B cell (primary cell): ENCODE results near the gene ZSCAN21. TPM values are rescaled to one million over a fixed set of nuclear protein-coding genes. Genes with fewer than 3 reads are reported as not detected.

Source experiments
- ATAC-seq: fragments of 200-7000 bp; cut with Tn5 transposase; one replicate; pipeline ENCODE4 v1.10.0; 2021; ENCODE audit warnings: low read depth, mild to moderate bottlenecking, moderate number of reproducible peaks, moderate library complexity
- CTCF ChIA-PET: fragments of 350-600 bp; sonication (Branson Sonifier 250); formaldehyde crosslinking; loops from one replicate; lab custom pipeline; 2021; ENCODE audit warnings: antibody characterized with exemption, inconsistent platforms; lab: Charles Lee
- POLR2A ChIA-PET: fragments of 350-600 bp; sonication (Branson Sonifier 250); formaldehyde crosslinking; loops from one replicate; lab custom pipeline; 2021; ENCODE audit warnings: antibody characterized with exemption; lab: Charles Lee
- DNase-seq: peaks from one replicate; pipeline ENCODE4 v3.0.0; 2013
- H2AFZ ChIP-seq: 2 replicates; pipeline ENCODE4 v1.6.1; 2012; ENCODE audit warnings: mild to moderate bottlenecking, low read depth, low read length; ENCODE audit not compliant: insufficient read depth, poor library complexity, severe bottlenecking
- H3K27ac ChIP-seq, 2 donors: 1 replicate in 1 of 2; 2 replicates in 1 of 2; pipeline ENCODE4 v1.5.1; 2012 to 2013; ENCODE audit warnings: low read length in 2 of 2, mild to moderate bottlenecking in 2 of 2, moderate library complexity in 1 of 2
- H3K27me3 ChIP-seq, 4 experiments: fragments of 200-600 bp in 1 of 4; sonication (generic) in 1 of 4; replicated peaks in 1 of 4; 1 replicate in 2 of 4; 2 replicates in 2 of 4; pipeline versions ENCODE4 v1.6.1 to v1.7.0; 2013 to 2016; ENCODE audit warnings: low read length in 3 of 4, mild to moderate bottlenecking in 2 of 4, mixed read lengths in 1 of 4, moderate library complexity in 1 of 4; ENCODE audit not compliant: insufficient read depth in 4 of 4, control insufficient read depth in 3 of 4; ENCODE audit errors: control extremely low read depth in 1 of 4
- H3K36me3 ChIP-seq, 2 experiments: replicated peaks in 1 of 2; 1 replicate in 1 of 2; 2 replicates in 1 of 2; pipeline versions ENCODE4 v1.6.1 to v1.7.1; 2013; ENCODE audit warnings: low read length in 1 of 2; ENCODE audit not compliant: insufficient read depth in 2 of 2, control insufficient read depth in 1 of 2; ENCODE audit errors: control extremely low read depth in 1 of 2, extremely low read depth in 1 of 2
- H3K4me1 ChIP-seq, 2 donors: fragments of 200-600 bp in 1 of 2; sonication (generic) in 1 of 2; 1 replicate in 1 of 2; 2 replicates in 1 of 2; pipeline versions ENCODE4 v1.5.1 to v1.6.1; 2013 to 2017; ENCODE audit warnings: low read length in 2 of 2; ENCODE audit not compliant: control insufficient read depth in 2 of 2, insufficient read depth in 2 of 2
- H3K4me2 ChIP-seq: replicated peaks from 2 replicates; pipeline ENCODE3; 2012; ENCODE audit warnings: mild to moderate bottlenecking, low read depth, low read length; ENCODE audit not compliant: poor library complexity, severe bottlenecking
- H3K4me3 ChIP-seq, 5 experiments: fragments of 200-600 bp in 1 of 5; sonication (generic) in 1 of 5; 1 replicate in 3 of 5; 2 replicates in 2 of 5; pipeline versions ENCODE4 v1.5.1 to v1.7.0; 2011 to 2016; ENCODE audit warnings: low read length in 4 of 5, mild to moderate bottlenecking in 4 of 5, low read depth in 2 of 5, control low read depth in 1 of 5, moderate library complexity in 1 of 5; ENCODE audit not compliant: insufficient read depth in 1 of 5; ENCODE audit errors: control extremely low read depth in 1 of 5, extremely low read depth in 1 of 5
- H3K79me2 ChIP-seq: fragments of 200-600 bp; sonication (generic); one replicate; pipeline ENCODE4 v1.6.0; 2016; ENCODE audit warnings: low read length; ENCODE audit not compliant: control insufficient read depth, insufficient read depth
- H3K9ac ChIP-seq: fragments of 200-600 bp; sonication (generic); 2 replicates; pipeline ENCODE4 v1.6.1; 2017; ENCODE audit warnings: mild to moderate bottlenecking, low read length, moderate library complexity
- H3K9me3 ChIP-seq, 3 donors: one replicate each; pipeline versions ENCODE4 v1.6.1 to v1.7.1; 2013; ENCODE audit warnings: low read length in 2 of 3; ENCODE audit not compliant: control insufficient read depth in 2 of 3, insufficient read depth in 1 of 3; ENCODE audit errors: control extremely low read depth in 1 of 3
- H4K20me1 ChIP-seq: 2 replicates; pipeline ENCODE4 v1.6.0; 2012; ENCODE audit warnings: mild to moderate bottlenecking, low read length; ENCODE audit not compliant: insufficient read depth, control insufficient read depth, poor library complexity, severe bottlenecking
- H3K27ac Mint-ChIP-seq: one replicate; pipeline ENCODE4 v1.8.0; 2021; ENCODE audit warnings: mixed read lengths
- H3K27me3 Mint-ChIP-seq: one replicate; pipeline ENCODE4 v1.8.0; 2021; ENCODE audit warnings: mixed read lengths
- H3K4me1 Mint-ChIP-seq: one replicate; pipeline ENCODE4 v1.8.0; 2021; ENCODE audit warnings: mixed read lengths
- H3K4me3 Mint-ChIP-seq: one replicate; pipeline ENCODE4 v1.8.0; 2021; ENCODE audit warnings: mixed read lengths
- H3K9me3 Mint-ChIP-seq: one replicate; pipeline ENCODE4 v1.8.0; 2022; ENCODE audit warnings: mixed read lengths; ENCODE audit not compliant: insufficient read depth
- EZH2 ChIP-seq: IDR thresholded peaks from 2 replicates; pipeline ENCODE4 v1.6.1; 2012; ENCODE audit warnings: borderline replicate concordance, low read depth, mild to moderate bottlenecking, moderate library complexity, low read length; ENCODE audit not compliant: insufficient read depth, poor library complexity, severe bottlenecking
- WGBS: methylation state at CpG from one replicate; pipeline ENCODE4 v1.1.5; 2013; ENCODE audit warnings: missing lambda C conversion rate; ENCODE audit not compliant: insufficient coverage; 5-methylcytosine and 5-hydroxymethylcytosine counted together
- intact Hi-C: fragments of 100-400 bp; cut with micrococcal nuclease; formaldehyde crosslinking; loops from one replicate; pipeline ENCODE4 v1.10.0; 2022
- polyA plus RNA-seq: library from polyadenylated mRNA; depleted of rRNA; stranded (reverse); fragments of >200 nt; gene quantifications from 2 replicates; pipeline ENCODE4 v1.2.3, GENCODE V29; 2012
- total RNA-seq, 2 donors: library from RNA; stranded (reverse); fragments of 120-200 nt in 1 of 2; gene quantifications; 1 replicate in 1 of 2; 2 replicates in 1 of 2; pipeline versions ENCODE4 v1.2.3 to v1.2.4, GENCODE V29; 2013 to 2022
- TF ChIP-seq, protein P1 (sequence below): fragments of 200-600 bp; IDR thresholded peaks from one replicate; pipeline ENCODE4 v1.8.0; 2022; ENCODE audit warnings: antibody characterized with exemption, mild to moderate bottlenecking

Gene ZSCAN21
- total and polyA plus RNA-seq, 2 donors (not counting 1 experiment from before 2014, with no cell fraction given) = 6.7 to 13.2 TPM

DNA sequence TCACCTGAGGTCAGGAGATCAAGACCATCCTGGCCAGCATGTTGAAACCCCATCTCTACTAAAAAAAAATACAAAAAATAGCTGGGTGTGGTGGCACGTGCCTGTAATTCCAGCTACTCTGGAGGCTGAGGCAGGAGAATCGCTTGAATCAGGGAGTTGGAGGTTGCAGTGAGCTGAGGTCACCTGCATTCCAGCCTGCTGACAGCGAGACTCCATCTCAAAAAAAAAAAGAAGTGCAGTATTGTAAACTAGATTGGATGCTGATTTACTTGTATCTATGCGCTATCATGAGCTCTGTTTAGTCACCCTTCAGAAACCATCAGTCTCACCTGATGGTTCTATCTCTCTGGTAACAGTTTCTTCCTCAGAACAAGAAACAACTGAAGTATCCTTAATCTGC, 13.8 kb downstream of the ZSCAN21 start:
- H3K4me1 Mint-ChIP-seq = peaks cover 2% of the 10 kb centered on the region
- ChIA-PET CTCF (interaction anchor here (0.6 to 1.3 kb wide), 2 partner anchors 36 to 69 kb away, joined by 3 read pairs; no protein-coding TSS in a partner anchor), POLR2A (no interaction called here)
- no peaks in the 10 kb centered on the region for H3K9me3 Mint-ChIP-seq
- Histone ChIP-seq H3K79me2 (no peaks in the 10 kb centered on the region), H2AFZ (no peak overlapping the region), H3K27ac (no peak overlapping the region), H3K36me3 (peaks cover 0 to 16% of the 10 kb centered on the region in 2 experiments), H3K4me2 (no peak overlapping the region), H3K4me3 (no peak overlapping the region), H3K9me3 (no peaks in the 10 kb centered on the region), H4K20me1 (no peaks in the 10 kb centered on the region), H3K9ac (no peak overlapping the region), H3K27me3 (no peaks in the 10 kb centered on the region), H3K4me1 (peaks cover 0 to 9% of the 10 kb centered on the region in 2 donors)
- TF ChIP-seq, protein P1, sequence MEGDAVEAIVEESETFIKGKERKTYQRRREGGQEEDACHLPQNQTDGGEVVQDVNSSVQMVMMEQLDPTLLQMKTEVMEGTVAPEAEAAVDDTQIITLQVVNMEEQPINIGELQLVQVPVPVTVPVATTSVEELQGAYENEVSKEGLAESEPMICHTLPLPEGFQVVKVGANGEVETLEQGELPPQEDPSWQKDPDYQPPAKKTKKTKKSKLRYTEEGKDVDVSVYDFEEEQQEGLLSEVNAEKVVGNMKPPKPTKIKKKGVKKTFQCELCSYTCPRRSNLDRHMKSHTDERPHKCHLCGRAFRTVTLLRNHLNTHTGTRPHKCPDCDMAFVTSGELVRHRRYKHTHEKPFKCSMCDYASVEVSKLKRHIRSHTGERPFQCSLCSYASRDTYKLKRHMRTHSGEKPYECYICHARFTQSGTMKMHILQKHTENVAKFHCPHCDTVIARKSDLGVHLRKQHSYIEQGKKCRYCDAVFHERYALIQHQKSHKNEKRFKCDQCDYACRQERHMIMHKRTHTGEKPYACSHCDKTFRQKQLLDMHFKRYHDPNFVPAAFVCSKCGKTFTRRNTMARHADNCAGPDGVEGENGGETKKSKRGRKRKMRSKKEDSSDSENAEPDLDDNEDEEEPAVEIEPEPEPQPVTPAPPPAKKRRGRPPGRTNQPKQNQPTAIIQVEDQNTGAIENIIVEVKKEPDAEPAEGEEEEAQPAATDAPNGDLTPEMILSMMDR = no peak
- intact Hi-C loops = no loop called here
- H3K27ac Mint-ChIP-seq = no peak overlapping the region
- no peak for DNase-seq
- no peaks in the 10 kb centered on the region for H3K27me3 Mint-ChIP-seq
- ATAC-seq = no peak
- no peak overlapping the region for H3K4me3 Mint-ChIP-seq
- WGBS = 100% methylated on average over 3 of the region's 4 CpGs

DNA sequence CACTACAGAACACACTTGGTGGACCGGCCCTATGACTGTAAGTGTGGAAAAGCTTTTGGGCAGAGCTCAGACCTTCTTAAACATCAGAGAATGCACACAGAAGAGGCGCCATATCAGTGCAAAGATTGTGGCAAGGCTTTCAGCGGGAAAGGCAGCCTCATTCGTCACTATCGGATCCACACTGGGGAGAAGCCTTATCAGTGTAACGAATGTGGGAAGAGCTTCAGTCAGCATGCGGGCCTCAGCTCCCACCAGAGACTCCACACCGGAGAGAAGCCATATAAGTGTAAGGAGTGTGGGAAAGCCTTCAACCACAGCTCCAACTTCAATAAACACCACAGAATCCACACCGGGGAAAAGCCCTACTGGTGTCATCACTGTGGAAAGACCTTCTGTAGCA, 14.6 kb downstream of the ZSCAN21 start:
- Histone ChIP-seq H3K4me1 (peaks cover 0 to 6% of the 10 kb centered on the region in 2 donors), H3K4me2 (no peak overlapping the region), H3K4me3 (no peak overlapping the region), H3K27ac (no peak overlapping the region), H3K9me3 (peaks cover 0 to 2% (median 0%) of the 10 kb centered on the region in 3 donors), H2AFZ (no peak overlapping the region), H3K9ac (no peak overlapping the region), H3K36me3 (peaks cover 0 to 8% of the 10 kb centered on the region in 2 experiments), H3K79me2 (no peaks in the 10 kb centered on the region), H3K27me3 (no peaks in the 10 kb centered on the region), H4K20me1 (no peaks in the 10 kb centered on the region)
- ChIA-PET CTCF (interaction anchor here (0.6 to 1.3 kb wide), 2 partner anchors 35 to 70 kb away, joined by 3 read pairs; no protein-coding TSS in a partner anchor), POLR2A (interaction anchor here (0.6 kb wide), 1 partner anchor 11 kb away, joined by 7 read pairs; no protein-coding TSS in a partner anchor)
- no peak overlapping the region for H3K27ac Mint-ChIP-seq
- intact Hi-C loops = no loop called here
- 95% methylated on average over 4 of the region's 9 CpGs for WGBS
- H3K4me3 Mint-ChIP-seq = no peak overlapping the region
- H3K9me3 Mint-ChIP-seq = no peaks in the 10 kb centered on the region
- H3K4me1 Mint-ChIP-seq = peaks cover 1% of the 10 kb centered on the region
- no peak for DNase-seq
- no peak for ATAC-seq
- no peaks in the 10 kb centered on the region for H3K27me3 Mint-ChIP-seq
- TF ChIP-seq EZH2 = no peak
- TF ChIP-seq, protein P1 = no peak
